ENCODE measurements around the gene RALGPS1. TPM values are rescaled to one million over a fixed set of nuclear protein-coding genes. Genes with fewer than 3 reads are reported as not detected.

RALGPS1 gene
- total RNA-seq, 1 experiment from 2014 or later = 18.6 TPM

DNA sequence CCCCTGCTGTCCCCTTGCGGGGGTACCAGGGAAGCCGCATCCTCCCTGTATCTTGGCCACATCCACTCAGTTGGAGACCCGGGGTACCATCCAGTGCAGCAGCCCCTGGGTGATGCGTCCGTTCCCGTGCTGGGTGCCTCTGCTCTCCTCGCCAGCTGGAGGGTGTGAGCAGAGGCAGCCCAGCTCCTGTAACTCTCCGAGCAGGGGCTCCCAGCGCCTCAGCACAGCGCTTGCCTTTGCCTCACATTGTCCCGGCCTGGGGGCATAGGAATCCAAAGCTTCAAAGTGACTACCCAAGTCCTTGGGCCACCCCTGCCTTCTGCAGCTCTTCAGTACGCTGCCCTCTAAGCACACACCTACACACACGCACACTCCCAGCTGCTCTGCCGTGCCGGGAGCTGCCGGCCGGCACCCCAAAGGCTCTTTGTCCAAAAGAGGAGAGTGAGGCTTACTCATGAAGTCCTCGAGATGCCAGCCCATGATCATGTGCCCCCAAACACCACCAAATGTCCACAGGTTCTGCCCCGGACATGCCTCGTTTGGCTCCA lies 207.1 kb downstream of the RALGPS1 start:
- Histone ChIP-seq H3K14ac (ENCODE audit: insufficient read depth, low read length) (peak overlapping the region; percentile 28), H2AK5ac (ENCODE audit: insufficient read length, low read length) (no peak overlapping the region), H3K9ac (ENCODE audit: extremely low read depth, insufficient read length, low read length) (peak overlapping the region; percentile 13), H2BK15ac (ENCODE audit: low read depth, low read length) (no peak overlapping the region), H3K79me2 (ENCODE audit: insufficient read depth, low read length) (no peaks in the 10 kb centered on the region), H3K79me1 (ENCODE audit: insufficient read depth, low read depth, low read length, poor library complexity, severe bottlenecking) (no peaks in the 10 kb centered on the region), H2AFZ (ENCODE audit: low read length) (no peak overlapping the region), H3K56ac (ENCODE audit: insufficient read length, low read depth, low read length) (no peak overlapping the region), H3K18ac (ENCODE audit: insufficient read length, low read depth, low read length) (peak overlapping the region; percentile 31), H3K4me2 (ENCODE audit: insufficient read depth, insufficient read length, low read length) (peak overlapping the region; percentile 57), H4K91ac (ENCODE audit: insufficient read length, low read depth, low read length) (no peak overlapping the region), H2BK120ac (ENCODE audit: low read depth, low read length, poor library complexity, severe bottlenecking) (no peak overlapping the region), H2BK5ac (ENCODE audit: insufficient read length, low read length) (no peak overlapping the region), H4K20me1 (ENCODE audit: control insufficient read depth, insufficient read depth, insufficient read length) (no peaks in the 10 kb centered on the region), H3K27me3 (ENCODE audit: insufficient read depth, low read length) (no peaks in the 10 kb centered on the region), H3K23ac (ENCODE audit: insufficient read length, low read depth, low read length) (no peak overlapping the region), H3K4me1 (ENCODE audit: insufficient read depth, low read length) (no peaks in the 10 kb centered on the region; the same call in 1 of the 2 replicates), H4K8ac (replicated peaks; ENCODE audit: insufficient read length, low read depth, low read length) (no peak overlapping the region), H4K5ac (ENCODE audit: insufficient read length, low read depth, low read length) (no peak overlapping the region), H3K23me2 (ENCODE audit: insufficient read length, low read depth, low read length, poor library complexity, severe bottlenecking) (peaks cover 10% of the 10 kb centered on the region), H2BK12ac (ENCODE audit: insufficient read length, low read depth, low read length) (no peak overlapping the region), H3K27ac (ENCODE audit: insufficient read length, low read depth, low read length) (no peak overlapping the region), H3T11ph (ENCODE audit: low read length) (no peak overlapping the region), H3K9me3 (ENCODE audit: control insufficient read depth, low read depth, low read length) (no peaks in the 10 kb centered on the region), H2BK20ac (ENCODE audit: low read depth, low read length, poor library complexity, severe bottlenecking) (no peak overlapping the region), H3K4ac (ENCODE audit: low read depth, low read length) (no peak overlapping the region)
- Mint-ChIP-seq H3K27me3 (ENCODE audit: low read depth) (peaks cover 11% of the 10 kb centered on the region), H3K27ac (peak overlapping the region in 1 of 3 experiments; percentile 79; a peak in 2 of 7 replicates), H3K4me3 (peak overlapping the region; percentile 78 to 91), H3K36me3 (ENCODE audit: insufficient read depth in 1 of 3, low read depth in 3 of 3) (peaks cover 0 to 15% (median 0%) of the 10 kb centered on the region in 3 experiments; a peak in 4 of 7 replicates), H3K9me3 (no peaks in the 10 kb centered on the region; a peak in 2 of 5 replicates), H3K4me1 (peaks cover 42 to 44% of the 10 kb centered on the region in 2 experiments)
- no CpG with 5 or more reads among the region's 20 CpGs for WGBS (ENCODE audit: extremely low coverage, insufficient read length, low lambda C conversion rate)
- peak; percentile 46 for DNase-seq
- TF ChIP-seq, protein P1, sequence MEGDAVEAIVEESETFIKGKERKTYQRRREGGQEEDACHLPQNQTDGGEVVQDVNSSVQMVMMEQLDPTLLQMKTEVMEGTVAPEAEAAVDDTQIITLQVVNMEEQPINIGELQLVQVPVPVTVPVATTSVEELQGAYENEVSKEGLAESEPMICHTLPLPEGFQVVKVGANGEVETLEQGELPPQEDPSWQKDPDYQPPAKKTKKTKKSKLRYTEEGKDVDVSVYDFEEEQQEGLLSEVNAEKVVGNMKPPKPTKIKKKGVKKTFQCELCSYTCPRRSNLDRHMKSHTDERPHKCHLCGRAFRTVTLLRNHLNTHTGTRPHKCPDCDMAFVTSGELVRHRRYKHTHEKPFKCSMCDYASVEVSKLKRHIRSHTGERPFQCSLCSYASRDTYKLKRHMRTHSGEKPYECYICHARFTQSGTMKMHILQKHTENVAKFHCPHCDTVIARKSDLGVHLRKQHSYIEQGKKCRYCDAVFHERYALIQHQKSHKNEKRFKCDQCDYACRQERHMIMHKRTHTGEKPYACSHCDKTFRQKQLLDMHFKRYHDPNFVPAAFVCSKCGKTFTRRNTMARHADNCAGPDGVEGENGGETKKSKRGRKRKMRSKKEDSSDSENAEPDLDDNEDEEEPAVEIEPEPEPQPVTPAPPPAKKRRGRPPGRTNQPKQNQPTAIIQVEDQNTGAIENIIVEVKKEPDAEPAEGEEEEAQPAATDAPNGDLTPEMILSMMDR (conservative IDR thresholded peaks at IDR 0.05) = no peak

Measured in H9 (cell line).